ENCODE measurements around the gene DGKD.

The DGKD gene

GRCh38 chr2:233359823-233360222 lies 5.5 kb downstream of the DGKD start:
- H3K27ac ChIP-seq (ENCODE audit: low read length), result no peak overlapping the region
- DNase-seq (ENCODE audit: low read depth, low spot score), result no peak
- H3K9me3 ChIP-seq (ENCODE audit: control insufficient read depth, insufficient read depth, low read length), result no peaks in the 10 kb centered on the region
- no CpG with 5 or more reads among the region's 3 CpGs for WGBS (ENCODE audit: insufficient coverage, insufficient read length)
- no peak overlapping the region for H3K4me3 ChIP-seq (ENCODE audit: low read length)
- H3K36me3 ChIP-seq (ENCODE audit: control insufficient read depth, insufficient read depth, low read length), result no peaks in the 10 kb centered on the region
- H3K27me3 ChIP-seq (ENCODE audit: control insufficient read depth, insufficient read depth, low read length), result peaks cover 3% of the 10 kb centered on the region
- no peaks in the 10 kb centered on the region for H3K4me1 ChIP-seq (ENCODE audit: control insufficient read depth, insufficient read depth, low read length)

- no peaks in the 10 kb centered on the region for H3K4me1 ChIP-seq (ENCODE audit: control insufficient read depth, insufficient read depth, low read length)
Measured at GRCh38 chr2:233360771-233361176, 6.5 kb downstream of the DGKD start.

GRCh38 chr2:233361297-233361696 lies 7.0 kb downstream of the DGKD start:
- no peaks in the 10 kb centered on the region for H3K27me3 ChIP-seq (ENCODE audit: control insufficient read depth, insufficient read depth, low read length)
- H3K36me3 ChIP-seq (ENCODE audit: control insufficient read depth, insufficient read depth, low read length), result no peaks in the 10 kb centered on the region
- H3K4me3 ChIP-seq (ENCODE audit: low read length), result no peak overlapping the region
- WGBS (ENCODE audit: insufficient coverage, insufficient read length), result no CpG with 5 or more reads among the region's 7 CpGs
- no peak overlapping the region for H3K27ac ChIP-seq (ENCODE audit: low read length)
- no peaks in the 10 kb centered on the region for H3K9me3 ChIP-seq (ENCODE audit: control insufficient read depth, insufficient read depth, low read length)
- DNase-seq (ENCODE audit: low read depth, low spot score), result no peak
- H3K4me1 ChIP-seq (ENCODE audit: control insufficient read depth, insufficient read depth, low read length), result no peaks in the 10 kb centered on the region

More at GRCh38 chr2:233360771-233361176, 6.5 kb downstream of the DGKD start:
- Histone ChIP-seq H3K27me3 (ENCODE audit: control insufficient read depth, insufficient read depth, low read length) (no peaks in the 10 kb centered on the region; the same call in 1 of the 2 replicates), H3K9me3 (ENCODE audit: control insufficient read depth, insufficient read depth, low read length) (no peaks in the 10 kb centered on the region), H3K4me3 (ENCODE audit: low read length) (no peak overlapping the region), H3K36me3 (ENCODE audit: control insufficient read depth, insufficient read depth, low read length) (no peaks in the 10 kb centered on the region), H3K27ac (ENCODE audit: low read length) (no peak overlapping the region)
- WGBS (ENCODE audit: insufficient coverage, insufficient read length), result no CpG with 5 or more reads among the region's 4 CpGs
- no peak for DNase-seq (ENCODE audit: low read depth, low spot score)

GRCh38 chr2:233362742-233363141 lies 8.4 kb downstream of the DGKD start:
- Histone ChIP-seq H3K4me3 (ENCODE audit: low read length) (no peak overlapping the region), H3K36me3 (ENCODE audit: control insufficient read depth, insufficient read depth, low read length) (no peaks in the 10 kb centered on the region), H3K4me1 (ENCODE audit: control insufficient read depth, insufficient read depth, low read length) (no peaks in the 10 kb centered on the region), H3K9me3 (ENCODE audit: control insufficient read depth, insufficient read depth, low read length) (no peaks in the 10 kb centered on the region), H3K27me3 (ENCODE audit: control insufficient read depth, insufficient read depth, low read length) (no peaks in the 10 kb centered on the region), H3K27ac (ENCODE audit: low read length) (no peak overlapping the region)
- no CpG with 5 or more reads among the region's 2 CpGs for WGBS (ENCODE audit: insufficient coverage, insufficient read length)
- no peak for DNase-seq (ENCODE audit: low read depth, low spot score)

GRCh38 chr2:233363744-233364235 lies 9.5 kb downstream of the DGKD start:
- no peak overlapping the region for H3K4me3 ChIP-seq (ENCODE audit: low read length)
- WGBS (ENCODE audit: insufficient coverage, insufficient read length), result no CpG with 5 or more reads among the region's 6 CpGs
- H3K27ac ChIP-seq (ENCODE audit: low read length), result no peak overlapping the region
- no peaks in the 10 kb centered on the region for H3K4me1 ChIP-seq (ENCODE audit: control insufficient read depth, insufficient read depth, low read length)
- no peaks in the 10 kb centered on the region for H3K27me3 ChIP-seq (ENCODE audit: control insufficient read depth, insufficient read depth, low read length)
- DNase-seq (ENCODE audit: low read depth, low spot score), result no peak
- H3K9me3 ChIP-seq (ENCODE audit: control insufficient read depth, insufficient read depth, low read length), result no peaks in the 10 kb centered on the region
- no peaks in the 10 kb centered on the region for H3K36me3 ChIP-seq (ENCODE audit: control insufficient read depth, insufficient read depth, low read length)

GRCh38 chr2:233365861-233366520 lies 11.7 kb downstream of the DGKD start:
- H3K4me1 ChIP-seq (ENCODE audit: control insufficient read depth, insufficient read depth, low read length), result no peaks in the 10 kb centered on the region
- H3K9me3 ChIP-seq (ENCODE audit: control insufficient read depth, insufficient read depth, low read length), result no peaks in the 10 kb centered on the region
- WGBS (ENCODE audit: insufficient coverage, insufficient read length), result no CpG with 5 or more reads among the region's 6 CpGs

DNA sequence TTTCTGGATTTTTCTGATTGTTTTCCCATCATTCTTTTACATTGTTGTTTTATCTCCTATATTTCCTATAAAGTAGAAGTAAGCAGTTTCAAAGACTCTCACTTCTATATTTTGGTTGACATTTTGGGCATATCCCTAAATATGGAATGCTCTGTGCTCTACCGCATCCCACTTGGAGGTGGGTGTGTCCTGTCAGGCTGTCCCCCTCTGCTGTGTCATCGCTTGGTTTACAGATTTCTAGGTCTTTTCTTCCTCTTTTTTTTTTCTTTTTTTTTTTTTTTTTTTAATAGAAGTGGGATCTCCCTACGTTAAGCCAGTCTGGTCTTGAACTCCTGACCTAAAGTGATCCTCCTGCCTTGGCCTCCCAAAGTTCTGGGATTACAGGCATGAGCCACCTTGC lies 13.3 kb downstream of the DGKD start:
- H3K27ac ChIP-seq (ENCODE audit: low read length), result no peak overlapping the region
- no peak overlapping the region for H3K4me3 ChIP-seq (ENCODE audit: low read length)
- no peaks in the 10 kb centered on the region for H3K4me1 ChIP-seq (ENCODE audit: control insufficient read depth, insufficient read depth, low read length)
- no peaks in the 10 kb centered on the region for H3K27me3 ChIP-seq (ENCODE audit: control insufficient read depth, insufficient read depth, low read length)
- H3K9me3 ChIP-seq (ENCODE audit: control insufficient read depth, insufficient read depth, low read length), result no peaks in the 10 kb centered on the region
- WGBS (ENCODE audit: insufficient coverage, insufficient read length), result no CpG with 5 or more reads among the region's 3 CpGs
- H3K36me3 ChIP-seq (ENCODE audit: control insufficient read depth, insufficient read depth, low read length), result no peaks in the 10 kb centered on the region
- no peak for DNase-seq (ENCODE audit: low read depth, low spot score)

More at GRCh38 chr2:233365861-233366520, 11.7 kb downstream of the DGKD start:
- DNase-seq (ENCODE audit: low read depth, low spot score), result no peak
- H3K4me3 ChIP-seq (ENCODE audit: low read length), result no peak overlapping the region
- no peaks in the 10 kb centered on the region for H3K36me3 ChIP-seq (ENCODE audit: control insufficient read depth, insufficient read depth, low read length)
- H3K27me3 ChIP-seq (ENCODE audit: control insufficient read depth, insufficient read depth, low read length), result no peaks in the 10 kb centered on the region
- H3K27ac ChIP-seq (ENCODE audit: low read length), result no peak overlapping the region

- no CpG with 5 or more reads among the region's 5 CpGs for WGBS (ENCODE audit: insufficient coverage, insufficient read length)
- Histone ChIP-seq H3K36me3 (ENCODE audit: control insufficient read depth, insufficient read depth, low read length) (no peaks in the 10 kb centered on the region), H3K9me3 (ENCODE audit: control insufficient read depth, insufficient read depth, low read length) (no peaks in the 10 kb centered on the region), H3K4me3 (ENCODE audit: low read length) (no peak overlapping the region), H3K27ac (ENCODE audit: low read length) (no peak overlapping the region), H3K27me3 (ENCODE audit: control insufficient read depth, insufficient read depth, low read length) (no peaks in the 10 kb centered on the region), H3K4me1 (ENCODE audit: control insufficient read depth, insufficient read depth, low read length) (no peaks in the 10 kb centered on the region)
- DNase-seq (ENCODE audit: low read depth, low spot score), result no peak
Measured at GRCh38 chr2:233368756-233369155, 14.5 kb downstream of the DGKD start.

GRCh38 chr2:233369462-233369861 lies 15.2 kb downstream of the DGKD start:
- no peaks in the 10 kb centered on the region for H3K9me3 ChIP-seq (ENCODE audit: control insufficient read depth, insufficient read depth, low read length)
- no peaks in the 10 kb centered on the region for H3K36me3 ChIP-seq (ENCODE audit: control insufficient read depth, insufficient read depth, low read length)
- no peaks in the 10 kb centered on the region for H3K27me3 ChIP-seq (ENCODE audit: control insufficient read depth, insufficient read depth, low read length)
- H3K27ac ChIP-seq (ENCODE audit: low read length), result no peak overlapping the region
- DNase-seq (ENCODE audit: low read depth, low spot score), result no peak
- H3K4me3 ChIP-seq (ENCODE audit: low read length), result no peak overlapping the region
- no peaks in the 10 kb centered on the region for H3K4me1 ChIP-seq (ENCODE audit: control insufficient read depth, insufficient read depth, low read length)
- WGBS (ENCODE audit: insufficient coverage, insufficient read length), result no CpG with 5 or more reads among the region's 8 CpGs

GRCh38 chr2:233369897-233370685 lies 15.8 kb downstream of the DGKD start:
- Histone ChIP-seq H3K36me3 (ENCODE audit: control insufficient read depth, insufficient read depth, low read length) (no peaks in the 10 kb centered on the region), H3K27ac (ENCODE audit: low read length) (no peak overlapping the region), H3K4me3 (ENCODE audit: low read length) (no peak overlapping the region), H3K9me3 (ENCODE audit: control insufficient read depth, insufficient read depth, low read length) (no peaks in the 10 kb centered on the region), H3K27me3 (ENCODE audit: control insufficient read depth, insufficient read depth, low read length) (no peaks in the 10 kb centered on the region), H3K4me1 (ENCODE audit: control insufficient read depth, insufficient read depth, low read length) (no peaks in the 10 kb centered on the region)
- no peak for DNase-seq (ENCODE audit: low read depth, low spot score)
- no CpG with 5 or more reads among the region's 9 CpGs for WGBS (ENCODE audit: insufficient coverage, insufficient read length)
